ENCODE results near the gene ANGPTL2. TPM values are rescaled to one million over a fixed set of nuclear protein-coding genes. Genes with fewer than 3 reads are reported as not detected.

Gene ANGPTL2
- total RNA-seq, 4 donors from 2014 or later: 5.9 to 12.6 (median 8.7) TPM

GRCh38 chr9:127058645-127059021 lies 63.8 kb downstream of the ANGPTL2 start:
- Histone ChIP-seq H3K4me3 (replicated peaks in 1 of 3) (no peak overlapping the region), H3K36me3 (no peaks in the 10 kb centered on the region), H3K27ac (no peak overlapping the region), H3K4me1 (peaks cover 0 to 15% of the 10 kb centered on the region in 2 donors), H3K9me3 (no peaks in the 10 kb centered on the region), H3K27me3 (no peaks in the 10 kb centered on the region)
- no peak for DNase-seq
- TF ChIP-seq, protein P1, sequence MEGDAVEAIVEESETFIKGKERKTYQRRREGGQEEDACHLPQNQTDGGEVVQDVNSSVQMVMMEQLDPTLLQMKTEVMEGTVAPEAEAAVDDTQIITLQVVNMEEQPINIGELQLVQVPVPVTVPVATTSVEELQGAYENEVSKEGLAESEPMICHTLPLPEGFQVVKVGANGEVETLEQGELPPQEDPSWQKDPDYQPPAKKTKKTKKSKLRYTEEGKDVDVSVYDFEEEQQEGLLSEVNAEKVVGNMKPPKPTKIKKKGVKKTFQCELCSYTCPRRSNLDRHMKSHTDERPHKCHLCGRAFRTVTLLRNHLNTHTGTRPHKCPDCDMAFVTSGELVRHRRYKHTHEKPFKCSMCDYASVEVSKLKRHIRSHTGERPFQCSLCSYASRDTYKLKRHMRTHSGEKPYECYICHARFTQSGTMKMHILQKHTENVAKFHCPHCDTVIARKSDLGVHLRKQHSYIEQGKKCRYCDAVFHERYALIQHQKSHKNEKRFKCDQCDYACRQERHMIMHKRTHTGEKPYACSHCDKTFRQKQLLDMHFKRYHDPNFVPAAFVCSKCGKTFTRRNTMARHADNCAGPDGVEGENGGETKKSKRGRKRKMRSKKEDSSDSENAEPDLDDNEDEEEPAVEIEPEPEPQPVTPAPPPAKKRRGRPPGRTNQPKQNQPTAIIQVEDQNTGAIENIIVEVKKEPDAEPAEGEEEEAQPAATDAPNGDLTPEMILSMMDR (IDR thresholded peaks at IDR 0.05): no peak
- TF ChIP-seq POLR2A (IDR thresholded peaks at IDR 0.05): no peak
- intact Hi-C loops (cut with DNase I): no loop called here
- WGBS, 2 donors: 93% methylated on average over 4 of the region's 4 CpGs

- Histone ChIP-seq H3K4me3 (replicated peaks in 1 of 3) (no peak overlapping the region), H3K4me1 (peaks cover 0 to 17% of the 10 kb centered on the region in 2 donors), H3K9me3 (no peaks in the 10 kb centered on the region), H3K27me3 (no peaks in the 10 kb centered on the region), H3K36me3 (no peaks in the 10 kb centered on the region), H3K27ac (no peak overlapping the region)
- TF ChIP-seq, protein P1 (IDR thresholded peaks at IDR 0.05): no peak
- no peak for TF ChIP-seq POLR2A (IDR thresholded peaks at IDR 0.05)
- DNase-seq: no peak
- intact Hi-C loops (cut with DNase I): no loop called here
- WGBS, 2 donors: 87 to 92% methylated on average over 7 of the region's 7 CpGs
Measured at GRCh38 chr9:127058011-127058644, 64.3 kb downstream of the ANGPTL2 start.

DNA sequence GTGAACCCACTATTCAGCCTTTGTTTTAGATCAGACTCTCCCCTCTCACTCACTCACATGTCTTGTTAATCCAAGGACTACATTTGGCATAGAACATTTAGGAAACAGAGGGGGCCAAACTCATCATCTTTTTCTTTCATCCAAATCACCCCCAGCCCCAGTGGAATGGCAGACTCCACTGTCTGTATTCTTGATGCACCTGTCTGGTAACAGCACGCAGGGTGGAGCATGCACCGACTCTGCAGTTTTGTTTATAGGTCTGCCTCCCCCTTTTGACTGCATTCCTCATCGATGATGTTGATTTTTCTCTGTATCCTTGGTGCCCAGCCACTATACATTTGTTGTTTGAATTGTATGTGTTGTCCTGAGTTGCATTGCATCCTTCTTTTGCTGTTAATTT lies 66.0 kb downstream of the ANGPTL2 start:
- no peak overlapping the region for H3K27ac ChIP-seq
- DNase-seq: no peak
- no peaks in the 10 kb centered on the region for H3K27me3 ChIP-seq
- 93% methylated on average over 3 of the region's 3 CpGs for WGBS, 2 donors
- no peaks in the 10 kb centered on the region for H3K9me3 ChIP-seq
- TF ChIP-seq POLR2A (IDR thresholded peaks at IDR 0.05): no peak
- TF ChIP-seq, protein P1 (IDR thresholded peaks at IDR 0.05): no peak
- intact Hi-C loops (cut with DNase I): no loop called here
- H3K4me3 ChIP-seq (replicated peaks in 1 of 3): no peak overlapping the region
- peaks cover 0 to 17% of the 10 kb centered on the region in 2 donors for H3K4me1 ChIP-seq
- H3K36me3 ChIP-seq: no peaks in the 10 kb centered on the region

DNA sequence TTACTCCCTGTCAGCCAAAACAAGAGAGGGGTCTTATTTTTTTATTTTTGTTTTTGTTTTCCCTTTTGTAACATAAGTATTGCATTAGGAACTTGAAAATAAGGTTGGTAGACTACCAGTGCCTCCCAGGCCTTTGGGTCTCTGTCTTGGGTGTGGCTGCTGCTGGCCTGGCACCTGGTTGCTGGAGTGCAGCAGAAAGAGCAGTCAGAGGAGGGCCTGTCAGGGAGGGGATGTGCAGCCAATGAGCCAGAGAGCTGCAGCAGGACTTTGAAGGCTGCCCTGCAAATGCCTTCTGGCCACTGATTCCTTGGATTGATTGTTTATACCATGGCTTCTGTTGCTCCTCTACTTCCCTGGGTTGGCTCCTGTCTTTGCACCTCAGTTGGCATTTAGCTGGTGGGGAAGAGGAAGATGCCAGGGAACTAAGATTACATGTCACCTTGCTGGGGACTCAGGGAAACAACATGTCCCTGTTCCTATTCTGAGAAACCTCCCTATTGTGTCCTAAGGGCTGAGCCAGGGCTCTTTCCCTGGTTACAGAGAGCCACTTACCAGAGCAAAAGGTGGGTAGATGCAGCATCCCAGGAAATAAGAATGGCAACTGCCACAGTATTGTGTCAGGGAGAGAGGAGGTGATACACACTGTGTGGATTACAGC lies 66.6 kb downstream of the ANGPTL2 start:
- intact Hi-C loops (cut with DNase I): no loop called here

GRCh38 chr9:127053960-127054359 lies 68.5 kb downstream of the ANGPTL2 start:
- intact Hi-C loops (cut with DNase I): no loop called here

More for the DNA sequence above, 66.6 kb downstream of the ANGPTL2 start:
- DNase-seq: no peak
- Histone ChIP-seq H3K4me1 (peaks cover 0 to 17% of the 10 kb centered on the region in 2 donors), H3K27ac (no peak overlapping the region), H3K36me3 (no peaks in the 10 kb centered on the region), H3K4me3 (replicated peaks in 1 of 3) (no peak overlapping the region), H3K27me3 (no peaks in the 10 kb centered on the region), H3K9me3 (no peaks in the 10 kb centered on the region)
- TF ChIP-seq, protein P1 (IDR thresholded peaks at IDR 0.05): no peak
- TF ChIP-seq POLR2A (IDR thresholded peaks at IDR 0.05): no peak

More at GRCh38 chr9:127053960-127054359, 68.5 kb downstream of the ANGPTL2 start:
- whole genome bisulfite sequencing, 2 donors: 72 to 85% methylated on average over 5 of the region's 5 CpGs
- Histone ChIP-seq H3K27ac (peak overlapping the region in 2 of 3 donors; percentile 6 to 16), H3K36me3 (no peaks in the 10 kb centered on the region), H3K4me1 (peaks cover 0 to 18% of the 10 kb centered on the region in 2 donors), H3K4me3 (replicated peaks in 1 of 3) (no peak overlapping the region), H3K27me3 (no peaks in the 10 kb centered on the region), H3K9me3 (no peaks in the 10 kb centered on the region)
- no peak for DNase-seq
- TF ChIP-seq POLR2A (IDR thresholded peaks at IDR 0.05): no peak
- TF ChIP-seq, protein P1 (IDR thresholded peaks at IDR 0.05): no peak
